Stimulated activated naive CD8-positive, alpha-beta T cell treated with anti-CD3 and anti-CD28 coated beads, Interleukin-15, amount 100 ng/mL, for 72 hours (primary cell): ENCODE results near the gene GHITM.
"Not testable (repeated sequence)": the region's sequence is repeated elsewhere in the genome, so short reads cannot be mapped to it uniquely, and the experiment has no call there.

ENCODE experiments used
- ATAC-seq: fragments of 150-1000 bp; cut with Tn5 transposase; 2 replicates; pipeline ENCODE4 v1.10.0; 2021; ENCODE audit warnings: mild to moderate bottlenecking, moderate library complexity
- DNase-seq, 2 donors: peaks; one replicate each; pipeline ENCODE4 v3.0.0; 2021 to 2022
- H3K27ac Mint-ChIP-seq, 2 donors: one replicate each; pipeline ENCODE4 v1.8.0; 2022; ENCODE audit warnings: mild to moderate bottlenecking in 2 of 2, mixed read lengths in 2 of 2, moderate library complexity in 2 of 2
- H3K27me3 Mint-ChIP-seq: one replicate; pipeline ENCODE4 v1.8.0; 2022; ENCODE audit warnings: mixed read lengths
- H3K4me1 Mint-ChIP-seq: one replicate; pipeline ENCODE4 v1.8.0; 2022; ENCODE audit warnings: mild to moderate bottlenecking, mixed read lengths
- H3K4me3 Mint-ChIP-seq, 2 donors: one replicate each; pipeline ENCODE4 v1.8.0; 2022; ENCODE audit warnings: mild to moderate bottlenecking in 2 of 2, mixed read lengths in 2 of 2, moderate library complexity in 1 of 2
- H3K9me3 Mint-ChIP-seq, 2 donors: one replicate each; pipeline ENCODE4 v1.8.0; 2022; ENCODE audit warnings: mixed read lengths in 2 of 2

Gene GHITM

DNA sequence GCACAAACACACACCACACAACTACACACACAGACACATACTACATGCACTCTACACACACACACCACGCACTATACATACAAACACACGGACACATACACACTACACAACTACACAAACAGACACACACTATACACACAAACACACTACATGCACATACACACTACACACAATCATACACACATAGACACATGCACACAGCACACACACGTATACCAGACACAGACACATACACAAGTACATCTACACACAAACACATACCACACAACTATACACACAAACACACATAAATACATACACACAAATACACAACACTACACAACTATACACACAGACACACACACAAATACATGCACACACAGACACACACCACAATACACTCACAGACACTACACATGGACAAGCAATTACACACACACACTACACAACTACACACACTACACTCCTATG lies 38.9 kb downstream of the GHITM start:
- no peaks in the 10 kb centered on the region for H3K4me1 Mint-ChIP-seq
- H3K9me3 Mint-ChIP-seq, result no peaks in the 10 kb centered on the region

DNA sequence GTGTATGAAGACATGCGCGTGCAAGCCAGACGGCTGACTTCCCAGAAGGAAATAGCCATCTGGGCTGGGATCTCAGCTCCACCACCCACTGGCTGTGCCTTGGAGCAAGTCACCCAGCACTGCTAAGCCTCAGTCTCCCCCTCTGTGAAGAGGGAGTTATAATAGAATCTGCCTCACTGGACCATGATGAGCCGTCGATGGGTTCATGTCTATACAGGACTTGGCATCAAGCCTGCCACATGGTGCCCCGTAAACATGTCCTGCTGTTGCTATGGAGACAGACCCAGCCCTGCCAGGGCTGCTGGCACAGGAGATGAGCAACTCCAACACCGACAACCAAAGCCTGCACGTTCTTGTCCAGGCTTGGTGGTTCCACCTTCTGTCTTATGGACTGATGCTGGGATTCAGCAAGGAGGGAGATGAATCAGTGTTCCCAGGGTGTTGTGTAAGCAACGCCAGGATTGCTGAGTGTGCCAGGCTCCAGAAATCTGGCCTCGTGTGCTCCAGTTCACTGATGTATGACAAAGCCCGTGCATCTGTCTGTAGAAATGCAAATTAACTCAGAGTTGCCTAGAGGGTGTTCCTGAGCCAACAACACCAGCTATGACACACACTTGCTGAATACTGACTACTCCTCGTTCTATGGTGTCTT lies 39.9 kb downstream of the GHITM start:
- H3K9me3 Mint-ChIP-seq, result no peaks in the 10 kb centered on the region
- no peak overlapping the region for H3K4me3 Mint-ChIP-seq
- peak; percentile 44 for ATAC-seq
- H3K27me3 Mint-ChIP-seq, result no peaks in the 10 kb centered on the region
- H3K27ac Mint-ChIP-seq, result no peak overlapping the region
- H3K4me1 Mint-ChIP-seq, result no peaks in the 10 kb centered on the region
- DNase-seq, result no peak

More for the DNA sequence above, 38.9 kb downstream of the GHITM start:
- DNase-seq (no peak), ATAC-seq (no peak)
- no peak overlapping the region for H3K4me3 Mint-ChIP-seq
- H3K27me3 Mint-ChIP-seq, result no peaks in the 10 kb centered on the region
- no peak overlapping the region for H3K27ac Mint-ChIP-seq

DNA sequence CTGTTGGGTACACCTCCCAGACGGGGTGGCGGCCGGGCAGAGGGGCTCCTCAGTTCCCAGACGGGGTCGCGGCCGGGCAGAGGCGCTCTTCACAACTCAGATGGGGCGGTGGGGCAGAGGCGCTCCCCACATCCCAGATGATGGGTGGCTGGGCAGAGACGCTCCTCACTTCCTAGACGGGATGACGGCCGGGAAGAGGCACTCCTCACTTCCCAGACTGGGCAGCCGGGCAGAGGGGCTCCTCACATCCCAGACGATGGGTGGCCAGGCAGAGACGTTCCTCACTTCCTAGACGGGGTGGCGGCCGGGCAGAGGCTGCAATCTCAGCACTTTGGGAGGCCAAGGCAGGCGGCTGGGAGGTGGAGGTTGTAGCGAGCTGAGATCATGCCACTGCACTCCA lies 41.1 kb downstream of the GHITM start:
- DNase-seq, H3K9me3 Mint-ChIP-seq, H3K27ac Mint-ChIP-seq, H3K27me3 Mint-ChIP-seq, H3K4me1 Mint-ChIP-seq, H3K4me3 Mint-ChIP-seq, ATAC-seq: not testable (repeated sequence)

DNA sequence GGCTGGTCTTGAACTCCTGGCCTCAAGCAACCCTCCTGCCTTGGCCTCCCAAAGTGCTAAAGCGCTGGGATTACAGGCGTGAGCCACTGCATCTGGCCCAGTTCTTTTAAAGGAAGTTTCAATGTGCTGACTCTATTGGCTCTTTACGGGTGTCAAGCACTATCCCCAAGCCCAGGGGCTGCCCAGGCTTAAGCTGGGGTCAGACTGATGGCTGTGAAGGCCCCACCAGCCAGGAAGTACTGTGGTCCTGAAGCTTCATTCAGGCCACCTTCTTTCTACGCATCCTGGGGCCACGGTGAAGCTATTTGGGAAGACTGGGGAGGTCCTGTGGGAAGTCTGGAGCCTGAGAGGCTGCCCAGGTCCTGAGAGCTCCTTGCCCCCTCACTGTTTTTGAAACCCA lies 42.3 kb downstream of the GHITM start:
- DNase-seq, result no peak
- H3K9me3 Mint-ChIP-seq, result no peaks in the 10 kb centered on the region
- no peaks in the 10 kb centered on the region for H3K27me3 Mint-ChIP-seq
- H3K4me1 Mint-ChIP-seq, result peaks cover 5% of the 10 kb centered on the region
- ATAC-seq, result no peak
- H3K4me3 Mint-ChIP-seq, result no peak overlapping the region
- H3K27ac Mint-ChIP-seq, result no peak overlapping the region

DNA sequence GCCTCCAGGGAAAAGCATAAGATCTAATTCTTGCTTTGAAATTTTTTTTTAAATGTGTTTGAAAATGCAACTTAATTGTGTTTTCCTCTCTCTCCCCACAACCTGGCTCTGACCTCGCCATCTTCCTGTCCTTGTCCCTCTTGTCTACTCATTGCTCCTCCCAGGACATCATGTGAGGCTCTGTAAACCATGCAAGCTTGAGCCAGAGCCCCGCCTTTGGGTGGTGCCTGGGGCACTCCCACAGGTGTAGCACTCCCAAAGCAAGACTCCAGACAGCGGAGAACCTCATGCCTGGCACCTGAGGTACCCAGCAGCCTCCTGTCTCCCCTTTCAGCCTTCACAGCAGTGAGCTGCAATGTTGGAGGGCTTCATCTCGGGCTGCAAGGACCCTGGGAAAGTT lies 45.2 kb downstream of the GHITM start:
- Mint-ChIP-seq H3K27me3 (no peaks in the 10 kb centered on the region), H3K27ac (no peak overlapping the region), H3K9me3 (no peaks in the 10 kb centered on the region), H3K4me3 (no peak overlapping the region), H3K4me1 (peaks cover 5% of the 10 kb centered on the region)
- DNase-seq (no peak), ATAC-seq (no peak)

DNA sequence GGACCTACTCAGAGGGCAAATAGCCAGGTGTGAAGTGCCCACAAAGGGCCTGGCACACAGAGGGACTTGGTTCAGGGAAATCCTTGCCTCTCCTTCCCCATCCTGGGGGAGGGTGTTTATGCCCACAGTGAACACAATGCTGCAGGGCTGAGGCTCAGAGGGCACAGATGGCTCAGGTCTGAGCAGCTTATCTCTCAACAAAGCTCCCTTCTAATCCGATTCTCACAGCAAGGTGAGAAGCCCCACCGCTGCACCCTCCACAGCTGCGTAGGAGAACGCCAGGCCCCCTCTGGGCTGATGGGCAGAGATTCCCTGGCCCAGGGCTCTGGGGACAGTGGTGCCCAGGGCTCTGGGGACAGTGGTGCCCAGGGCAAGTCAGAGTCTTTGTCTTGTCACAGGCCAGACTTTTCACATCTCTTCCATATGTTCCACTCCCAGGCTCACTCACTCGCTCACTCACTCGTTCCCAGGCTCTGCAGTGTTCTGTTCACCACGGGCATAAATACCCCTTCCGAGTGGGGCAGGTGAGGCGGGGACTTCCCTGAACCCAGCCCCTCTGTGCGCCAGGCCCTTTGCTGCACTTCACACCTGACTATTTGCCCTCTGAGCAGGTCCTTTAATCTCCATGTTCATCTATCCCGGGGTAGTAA lies 46.3 kb downstream of the GHITM start:
- H3K4me3 Mint-ChIP-seq, result no peak overlapping the region
- H3K9me3 Mint-ChIP-seq, result no peaks in the 10 kb centered on the region
- no peaks in the 10 kb centered on the region for H3K27me3 Mint-ChIP-seq
- DNase-seq, result no peak
- H3K27ac Mint-ChIP-seq, result no peak overlapping the region
- H3K4me1 Mint-ChIP-seq, result peaks cover 11% of the 10 kb centered on the region
- ATAC-seq, result peak; percentile 17

DNA sequence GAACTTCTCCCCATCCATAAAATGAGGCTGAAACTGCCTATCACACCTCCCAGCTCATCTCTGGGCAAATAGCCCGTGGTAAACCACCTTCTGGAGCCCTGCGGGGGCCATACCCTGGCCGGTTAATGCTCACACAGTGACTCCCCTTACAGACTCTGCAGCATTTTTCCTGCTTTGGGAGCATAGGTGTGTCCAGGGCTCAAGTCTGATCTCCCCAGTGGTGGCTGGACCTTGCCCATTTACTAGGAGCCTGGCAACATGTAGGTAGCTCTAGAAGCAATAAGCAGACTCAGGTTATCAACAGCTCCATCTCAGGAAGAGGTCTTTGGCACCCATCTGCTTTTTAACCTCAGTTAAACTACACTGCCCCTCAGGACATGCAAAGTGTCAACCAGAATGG lies 49.5 kb downstream of the GHITM start:
- Mint-ChIP-seq H3K4me1 (peaks cover 20% of the 10 kb centered on the region), H3K4me3 (no peak overlapping the region), H3K27me3 (peaks cover 10% of the 10 kb centered on the region), H3K9me3 (no peaks in the 10 kb centered on the region), H3K27ac (no peak overlapping the region)
- DNase-seq (no peak), ATAC-seq (no peak)

DNA sequence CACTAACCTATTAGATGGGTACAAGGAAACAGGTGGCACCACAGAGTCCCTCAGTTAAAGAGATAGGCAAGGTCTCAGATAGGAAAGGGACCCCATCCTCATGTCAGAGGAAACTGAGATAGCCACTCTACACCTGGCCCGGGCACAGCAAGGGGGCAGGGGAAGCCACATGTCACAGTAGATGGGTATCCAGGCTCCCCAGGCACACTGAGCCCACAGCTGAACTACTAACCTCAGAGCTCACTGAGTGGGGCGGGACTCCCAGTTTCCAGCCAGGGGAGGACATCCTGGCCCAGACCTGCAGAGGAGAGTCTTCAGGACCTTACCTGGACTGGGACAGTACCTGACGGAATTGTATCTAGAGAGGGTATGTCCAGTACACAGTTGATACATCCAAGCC lies 51.3 kb downstream of the GHITM start:
- no peak for ATAC-seq
- no peak for DNase-seq
- H3K27me3 Mint-ChIP-seq, result peaks cover 28% of the 10 kb centered on the region
- H3K9me3 Mint-ChIP-seq, result no peaks in the 10 kb centered on the region
- peaks cover 14% of the 10 kb centered on the region for H3K4me1 Mint-ChIP-seq
- no peak overlapping the region for H3K27ac Mint-ChIP-seq
- no peak overlapping the region for H3K4me3 Mint-ChIP-seq

DNA sequence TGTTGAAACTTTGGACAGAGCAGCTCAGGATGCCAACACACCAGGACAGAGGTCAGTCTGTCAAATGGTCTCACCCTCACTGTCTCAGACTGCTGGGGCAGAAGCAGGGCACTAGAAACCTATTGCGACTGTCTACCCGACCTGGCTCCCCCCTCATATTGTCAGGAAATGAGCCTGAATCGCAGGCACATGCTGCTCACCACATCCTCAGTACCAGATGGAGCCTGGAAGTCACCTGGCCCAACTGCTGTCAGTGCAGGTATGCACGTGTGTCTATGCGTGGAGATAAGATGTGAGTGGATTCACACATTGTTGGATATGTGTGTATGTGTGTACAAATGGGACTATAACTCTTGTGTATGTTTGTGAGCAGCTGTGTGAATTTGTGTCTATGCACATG lies 51.8 kb downstream of the GHITM start:
- Mint-ChIP-seq H3K27ac (peak overlapping the region in 1 of 2 donors; percentile 15), H3K9me3 (no peaks in the 10 kb centered on the region), H3K4me3 (no peak overlapping the region), H3K27me3 (peaks cover 32% of the 10 kb centered on the region), H3K4me1 (peaks cover 14% of the 10 kb centered on the region)
- no peak for DNase-seq
- no peak for ATAC-seq

DNA sequence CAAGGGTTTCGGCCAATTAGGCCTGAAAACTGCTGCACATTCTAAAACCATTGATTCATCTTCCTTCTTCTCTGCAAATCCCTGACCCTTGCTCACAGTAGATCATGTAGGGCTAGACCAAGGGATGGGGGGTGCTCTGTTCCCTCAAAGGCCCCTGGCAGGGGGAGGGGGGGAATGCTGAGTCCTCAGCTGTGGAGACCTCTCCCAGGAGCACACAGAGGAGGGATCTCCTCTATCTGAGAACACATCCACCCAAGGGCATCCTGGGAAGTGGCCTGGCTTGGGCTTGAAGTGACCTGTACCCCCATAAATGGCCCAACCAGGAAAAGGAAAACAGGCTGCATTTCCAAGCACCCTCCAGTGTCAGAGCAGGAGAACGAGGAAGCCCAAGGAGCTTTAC lies 54.0 kb downstream of the GHITM start:
- Mint-ChIP-seq H3K9me3 (no peaks in the 10 kb centered on the region), H3K4me3 (no peak overlapping the region), H3K4me1 (peaks cover 14% of the 10 kb centered on the region), H3K27me3 (peaks cover 46% of the 10 kb centered on the region), H3K27ac (no peak overlapping the region)
- ATAC-seq, result no peak
- DNase-seq, result no peak

DNA sequence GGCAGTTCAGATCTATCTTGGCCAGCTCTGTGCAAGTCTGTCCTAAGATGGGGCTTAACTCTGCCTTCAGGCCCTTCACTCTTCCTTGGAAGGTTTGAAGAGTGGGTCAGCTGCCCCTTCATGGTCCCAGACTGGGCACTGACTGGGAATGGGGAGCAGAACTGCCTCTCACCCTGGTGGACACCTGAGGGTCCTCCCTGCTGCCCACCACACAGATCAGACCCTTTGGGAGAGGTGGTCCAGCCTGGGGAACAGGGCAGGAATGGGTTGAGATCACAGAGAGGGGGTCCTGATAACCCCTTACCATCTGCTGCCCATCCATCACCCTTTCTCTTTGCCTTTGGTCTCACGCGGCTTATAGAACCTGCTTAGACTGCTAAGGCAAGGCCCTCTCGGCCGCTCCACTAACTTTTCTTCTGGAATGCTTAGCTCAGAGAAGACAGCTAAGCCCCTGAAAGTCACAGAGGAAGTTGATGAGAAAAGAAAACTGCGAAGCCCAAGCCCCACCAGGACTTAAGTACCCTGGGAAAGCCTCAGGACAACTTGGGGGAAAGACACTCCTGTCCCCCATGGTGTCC lies 54.6 kb downstream of the GHITM start:
- peaks cover 46% of the 10 kb centered on the region for H3K27me3 Mint-ChIP-seq
- H3K4me3 Mint-ChIP-seq, result peak overlapping the region; percentile 19 to 77
- DNase-seq (no peak), ATAC-seq (no peak)
- H3K9me3 Mint-ChIP-seq, result no peaks in the 10 kb centered on the region
- H3K27ac Mint-ChIP-seq, result no peak overlapping the region
- peaks cover 14% of the 10 kb centered on the region for H3K4me1 Mint-ChIP-seq

DNA sequence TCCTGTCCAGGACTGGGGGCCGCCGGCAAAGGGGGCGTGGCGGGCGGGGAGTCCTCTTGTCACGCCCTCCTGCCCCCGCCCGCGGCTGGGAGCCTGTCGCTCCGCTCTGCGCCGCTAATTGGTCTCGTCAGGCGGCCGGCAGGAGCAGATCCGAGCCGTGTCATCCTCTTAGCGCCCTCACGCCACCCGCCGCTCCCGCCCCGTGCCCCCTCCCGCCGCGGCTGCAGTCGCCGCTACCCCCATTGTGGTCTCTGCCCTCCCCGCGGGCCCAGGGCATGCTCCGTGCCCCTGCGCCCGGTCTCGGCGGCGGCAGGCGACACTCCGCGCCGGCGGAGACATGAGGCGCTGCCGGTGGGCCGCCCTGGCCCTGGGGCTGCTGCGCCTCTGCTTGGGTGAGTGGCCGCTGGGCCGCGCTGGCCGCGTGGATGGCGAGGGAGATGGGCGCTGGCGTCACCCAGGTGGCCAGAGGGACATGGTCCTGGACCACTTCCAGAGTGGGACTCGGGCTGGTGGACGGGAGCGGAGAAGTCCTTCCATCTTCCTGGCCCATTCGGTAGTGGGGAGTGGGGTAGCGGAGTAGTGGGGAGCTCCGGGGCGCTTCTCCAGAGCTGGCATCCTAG lies 55.2 kb downstream of the GHITM start, which contains the start of gene CDHR1:
Gene CDHR1, plus strand, starts transcription at position 114 of the 620 bp plus-strand sequence. Its CDS starts 224 bp downstream, at position 338.
- DNase-seq, result peak; percentile 32 to 49
- Mint-ChIP-seq H3K27me3 (peaks cover 46% of the 10 kb centered on the region), H3K9me3 (no peaks in the 10 kb centered on the region), H3K27ac (no peak within 1 kb of the TSS), H3K4me1 (peaks cover 14% of the 10 kb centered on the region), H3K4me3 (peak within 1 kb of the TSS; percentile 42 to 77)
- ATAC-seq, result peak; percentile 71

DNA sequence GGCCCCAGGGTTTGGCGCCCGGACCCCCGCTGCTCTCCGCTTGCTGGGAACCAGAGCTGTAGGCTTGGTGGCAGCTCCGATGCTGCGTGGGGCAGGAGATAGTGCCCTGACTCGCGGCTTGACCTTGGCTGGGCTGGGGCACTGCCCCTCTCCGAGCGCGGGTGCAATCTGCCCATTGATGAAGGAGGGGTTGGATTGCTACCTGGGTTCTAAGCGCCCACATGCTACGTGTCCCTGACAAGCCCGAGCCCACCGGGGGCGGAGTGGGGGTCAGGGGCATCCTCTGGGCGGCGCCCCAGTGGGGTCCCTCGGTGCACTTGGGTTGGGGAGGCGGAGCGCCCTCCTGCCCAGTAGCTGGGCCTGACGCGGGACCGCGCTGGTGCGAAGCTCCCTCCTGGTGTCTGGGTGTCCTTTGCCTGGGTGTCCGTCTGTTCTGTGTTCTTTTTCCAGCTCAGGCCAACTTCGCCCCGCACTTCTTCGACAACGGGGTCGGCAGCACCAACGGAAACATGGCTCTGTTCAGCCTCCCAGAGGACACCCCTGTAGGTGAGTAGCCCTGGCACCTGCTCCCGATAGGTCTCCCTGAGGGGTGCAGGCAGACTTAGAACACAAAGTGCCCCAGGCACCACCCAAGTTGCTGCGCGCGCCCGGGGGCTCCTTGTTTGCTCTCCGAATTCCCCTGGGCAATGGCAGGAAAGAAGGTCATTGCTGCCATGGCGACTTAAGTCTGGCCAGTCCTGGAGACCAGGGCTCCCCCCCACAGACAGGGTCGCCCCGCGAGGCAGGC lies 55.9 kb downstream of the GHITM start:
- H3K4me3 Mint-ChIP-seq, result peak overlapping the region; percentile 42 to 77
- H3K4me1 Mint-ChIP-seq, result peaks cover 13% of the 10 kb centered on the region
- H3K9me3 Mint-ChIP-seq, result no peaks in the 10 kb centered on the region
- ATAC-seq (peak; percentile 8), DNase-seq (no peak)
- H3K27me3 Mint-ChIP-seq, result peaks cover 46% of the 10 kb centered on the region
- H3K27ac Mint-ChIP-seq, result no peak overlapping the region

DNA sequence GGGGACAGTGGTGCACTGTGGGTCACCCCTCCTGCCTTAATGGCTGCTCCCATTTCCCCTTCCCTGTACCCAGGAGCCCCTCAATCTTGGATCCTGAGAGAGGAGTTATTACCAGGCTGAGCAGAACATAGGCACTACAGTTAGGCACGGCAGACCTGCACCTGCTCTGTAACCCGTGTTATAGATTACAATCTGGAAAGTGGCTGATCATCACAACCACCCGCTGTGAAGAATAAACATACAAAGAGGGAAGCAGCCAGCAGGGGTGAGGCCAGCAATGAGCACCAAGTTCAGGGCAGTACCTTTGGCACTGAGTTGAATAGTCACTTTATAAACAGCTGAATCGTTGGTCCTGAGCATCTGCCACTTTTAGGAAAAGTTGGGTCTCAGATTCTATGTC lies 56.8 kb downstream of the GHITM start:
- H3K9me3 Mint-ChIP-seq, result no peaks in the 10 kb centered on the region
- H3K4me3 Mint-ChIP-seq, result no peak overlapping the region
- ATAC-seq (no peak), DNase-seq (no peak)
- peak overlapping the region in 1 of 2 donors; percentile 30 for H3K27ac Mint-ChIP-seq
- H3K27me3 Mint-ChIP-seq, result peaks cover 46% of the 10 kb centered on the region
- H3K4me1 Mint-ChIP-seq, result peaks cover 4% of the 10 kb centered on the region

DNA sequence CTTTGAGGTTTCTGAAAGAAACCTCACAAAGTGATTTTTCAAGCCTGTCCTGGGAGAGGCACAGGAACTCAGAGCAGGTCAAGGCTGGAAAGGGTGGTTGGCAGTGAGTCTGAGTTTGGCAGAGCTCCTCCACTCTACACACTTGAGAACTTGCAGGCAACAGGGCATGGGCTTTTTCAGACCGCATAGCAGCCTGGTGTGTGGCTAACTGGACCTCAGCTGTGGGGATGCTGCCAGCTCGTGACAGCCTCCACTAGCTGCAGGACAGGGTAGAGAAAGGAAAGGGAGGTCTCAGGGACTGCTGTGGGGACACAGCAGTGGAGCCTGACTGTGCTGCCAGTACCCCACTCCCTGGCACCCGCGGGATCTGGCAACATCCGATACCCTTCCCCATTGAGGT lies 57.6 kb downstream of the GHITM start:
- Mint-ChIP-seq H3K27me3 (peaks cover 46% of the 10 kb centered on the region), H3K9me3 (no peaks in the 10 kb centered on the region), H3K4me3 (no peak overlapping the region), H3K27ac (no peak overlapping the region), H3K4me1 (no peaks in the 10 kb centered on the region)
- ATAC-seq (no peak), DNase-seq (no peak)
